Measurements from ENCODE around the gene CYTH4. TPM values are rescaled to one million over a fixed set of nuclear protein-coding genes. Genes with fewer than 3 reads are reported as not detected.

The CYTH4 gene
- total and polyA plus RNA-seq, 2 of the 13 experiments (the other 11 are each of a cell fraction or from before 2014, with no cell fraction given): not detected

GRCh38 chr22:37278261-37278660, 4.0 kb upstream of the CYTH4 start:
- no peaks in the 10 kb centered on the region for H3K9me3 ChIP-seq (ENCODE audit: low read length)
- H3K79me2 ChIP-seq (ENCODE audit: insufficient read depth, low read length): no peaks in the 10 kb centered on the region
- H3K36me3 ChIP-seq (replicated peaks in 1 of 2; ENCODE audit: control insufficient read depth in 1 of 2, insufficient read depth in 2 of 2, low read length in 2 of 2): no peaks in the 10 kb centered on the region
- no TSS peak for BruUV-seq (replicated peaks)
- H2AFZ ChIP-seq (ENCODE audit: low read length): no peak overlapping the region
- no peak overlapping the region for H3K9ac ChIP-seq (ENCODE audit: insufficient read depth, low read depth, low read length)
- ChIA-PET CTCF (ENCODE audit: low intra/inter-chr PET ratio, low total read pairs) (no interaction called here), POLR2A (no interaction called here)
- in situ Hi-C loops (cut with HindIII; ENCODE audit: extremely low pct_ligation_motif_present, low pct_unique_long_range_greater_than_20kb): no loop called here
- DNase-seq (ENCODE audit: low spot score) (no peak), ATAC-seq (no peak), FAIRE-seq (no peak)
- no peaks in the 10 kb centered on the region; the same call in 1 of the 2 replicates for H3K4me1 ChIP-seq (ENCODE audit: insufficient read depth, low read length)
- TF ChIP-seq ZNF3 (CRISPR knock-in tag; IDR thresholded peaks at IDR 0.05): no peak
- no peak for TF ChIP-seq KAT7 (CRISPR knock-in tag; IDR thresholded peaks at IDR 0.05; ENCODE audit: borderline replicate concordance)
- no peak for TF ChIP-seq RARA (CRISPR knock-in tag; IDR thresholded peaks at IDR 0.05)
- no peak for TF ChIP-seq ZNF879 (CRISPR knock-in tag; IDR thresholded peaks at IDR 0.05)
- TF ChIP-seq SAP130 (CRISPR knock-in tag; IDR thresholded peaks at IDR 0.05; ENCODE audit: low read depth): no peak
- TF ChIP-seq KDM5B (CRISPR knock-in tag; IDR thresholded peaks at IDR 0.05; ENCODE audit: borderline replicate concordance): no peak
- TF ChIP-seq ZNF543 (CRISPR knock-in tag; IDR thresholded peaks at IDR 0.05): no peak
- TF ChIP-seq TAF15 (IDR thresholded peaks at IDR 0.05; ENCODE audit: low read depth, low read length, poor library complexity, severe bottlenecking): no peak
- no peak for TF ChIP-seq ASH2L (IDR thresholded peaks at IDR 0.05; ENCODE audit: insufficient read length, low read depth, low read length)
- TF ChIP-seq, protein P1, sequence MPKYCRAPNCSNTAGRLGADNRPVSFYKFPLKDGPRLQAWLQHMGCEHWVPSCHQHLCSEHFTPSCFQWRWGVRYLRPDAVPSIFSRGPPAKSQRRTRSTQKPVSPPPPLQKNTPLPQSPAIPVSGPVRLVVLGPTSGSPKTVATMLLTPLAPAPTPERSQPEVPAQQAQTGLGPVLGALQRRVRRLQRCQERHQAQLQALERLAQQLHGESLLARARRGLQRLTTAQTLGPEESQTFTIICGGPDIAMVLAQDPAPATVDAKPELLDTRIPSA (CRISPR knock-in tag; IDR thresholded peaks at IDR 0.05; ENCODE audit: borderline replicate concordance): no peak
- TF ChIP-seq TRIM24 (CRISPR knock-in tag; IDR thresholded peaks at IDR 0.05): no peak
- TF ChIP-seq ZNF225 (CRISPR knock-in tag; IDR thresholded peaks at IDR 0.05): no peak
- TF ChIP-seq, protein P2, sequence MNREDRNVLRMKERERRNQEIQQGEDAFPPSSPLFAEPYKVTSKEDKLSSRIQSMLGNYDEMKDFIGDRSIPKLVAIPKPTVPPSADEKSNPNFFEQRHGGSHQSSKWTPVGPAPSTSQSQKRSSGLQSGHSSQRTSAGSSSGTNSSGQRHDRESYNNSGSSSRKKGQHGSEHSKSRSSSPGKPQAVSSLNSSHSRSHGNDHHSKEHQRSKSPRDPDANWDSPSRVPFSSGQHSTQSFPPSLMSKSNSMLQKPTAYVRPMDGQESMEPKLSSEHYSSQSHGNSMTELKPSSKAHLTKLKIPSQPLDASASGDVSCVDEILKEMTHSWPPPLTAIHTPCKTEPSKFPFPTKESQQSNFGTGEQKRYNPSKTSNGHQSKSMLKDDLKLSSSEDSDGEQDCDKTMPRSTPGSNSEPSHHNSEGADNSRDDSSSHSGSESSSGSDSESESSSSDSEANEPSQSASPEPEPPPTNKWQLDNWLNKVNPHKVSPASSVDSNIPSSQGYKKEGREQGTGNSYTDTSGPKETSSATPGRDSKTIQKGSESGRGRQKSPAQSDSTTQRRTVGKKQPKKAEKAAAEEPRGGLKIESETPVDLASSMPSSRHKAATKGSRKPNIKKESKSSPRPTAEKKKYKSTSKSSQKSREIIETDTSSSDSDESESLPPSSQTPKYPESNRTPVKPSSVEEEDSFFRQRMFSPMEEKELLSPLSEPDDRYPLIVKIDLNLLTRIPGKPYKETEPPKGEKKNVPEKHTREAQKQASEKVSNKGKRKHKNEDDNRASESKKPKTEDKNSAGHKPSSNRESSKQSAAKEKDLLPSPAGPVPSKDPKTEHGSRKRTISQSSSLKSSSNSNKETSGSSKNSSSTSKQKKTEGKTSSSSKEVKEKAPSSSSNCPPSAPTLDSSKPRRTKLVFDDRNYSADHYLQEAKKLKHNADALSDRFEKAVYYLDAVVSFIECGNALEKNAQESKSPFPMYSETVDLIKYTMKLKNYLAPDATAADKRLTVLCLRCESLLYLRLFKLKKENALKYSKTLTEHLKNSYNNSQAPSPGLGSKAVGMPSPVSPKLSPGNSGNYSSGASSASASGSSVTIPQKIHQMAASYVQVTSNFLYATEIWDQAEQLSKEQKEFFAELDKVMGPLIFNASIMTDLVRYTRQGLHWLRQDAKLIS (CRISPR knock-in tag; IDR thresholded peaks at IDR 0.05): no peak
- no peak overlapping the region for H3K27ac ChIP-seq (ENCODE audit: extremely low read length, insufficient read depth, low read length)
- intact Hi-C loops (cut with micrococcal nuclease; ENCODE audit: unreplicated experiment): no loop called here
- H3K4me3 ChIP-seq (replicated peaks in 1 of 3; ENCODE audit: insufficient read depth in 1 of 3, low read depth in 2 of 3, low read length in 3 of 3): no peak overlapping the region
- WGBS (ENCODE audit: low lambda C conversion rate): 0% methylated on average over 5 of the region's 5 CpGs
- peaks cover 5 to 36% of the 10 kb centered on the region in 2 experiments; a peak in 4 of 5 replicates for H3K27me3 ChIP-seq (ENCODE audit: control insufficient read depth in 1 of 2, insufficient read depth in 2 of 2, low read length in 2 of 2)
- no peak overlapping the region for H3K4me2 ChIP-seq (ENCODE audit: low read depth, low read length)
- no peaks in the 10 kb centered on the region for H4K20me1 ChIP-seq (ENCODE audit: insufficient read depth, low read length)
